Neural cell (in vitro differentiated cells): Measurements from ENCODE around the gene CXCR5.

Source experiments
- CTCF ChIP-seq: fragments of 450-650 bp; IDR thresholded peaks from 2 replicates; pipeline ENCODE4 v1.5.1; 2014; ENCODE audit warnings: antibody characterized with exemption, mild to moderate bottlenecking, moderate library complexity; ENCODE audit not compliant: poor library complexity, severe bottlenecking
- EP300 ChIP-seq: fragments of 450-650 bp; conservative IDR thresholded peaks from 2 replicates; pipeline ENCODE4 v1.6.1; 2014; ENCODE audit warnings: antibody characterized with exemption, mild to moderate bottlenecking, moderate library complexity; ENCODE audit not compliant: poor library complexity, severe bottlenecking
- EZH2 ChIP-seq: fragments of 200-600, 300-800 bp; shearing (Covaris generic), sonication (generic); IDR thresholded peaks from 2 replicates; pipeline ENCODE4 v1.6.1; 2014; ENCODE audit warnings: antibody characterized with exemption, low read length, borderline replicate concordance, mild to moderate bottlenecking; ENCODE audit not compliant: insufficient read depth, poor library complexity, severe bottlenecking
- MXI1 ChIP-seq: fragments of 450-650 bp; conservative IDR thresholded peaks from 2 replicates; pipeline ENCODE4 v1.6.1; 2014; ENCODE audit warnings: antibody characterized with exemption, mild to moderate bottlenecking; ENCODE audit not compliant: poor library complexity, severe bottlenecking
- POLR2AphosphoS5 ChIP-seq: IDR thresholded peaks from 2 replicates; pipeline ENCODE4 v1.6.1; 2012
- REST ChIP-seq: IDR thresholded peaks from 2 replicates; pipeline ENCODE4 v1.6.1; 2012; ENCODE audit warnings: borderline replicate concordance
- TAF1 ChIP-seq: IDR thresholded peaks from 2 replicates; pipeline ENCODE4 v1.6.1; 2012; ENCODE audit warnings: low read depth

GRCh38 chr11:118908264-118908663 is 24.6 kb downstream of the CXCR5 start:
- no peak for TF ChIP-seq CTCF
- TF ChIP-seq POLR2AphosphoS5 = no peak
- no peak for TF ChIP-seq EZH2
- TF ChIP-seq MXI1 = no peak
- no peak for TF ChIP-seq REST
- no peak for TF ChIP-seq TAF1
- no peak for TF ChIP-seq EP300
